SU-DHL-6 (cell line): Measurements from ENCODE around the gene SPACA4.

Experiments used
- CTCF ChIP-seq: fragments of 200-600 bp; sonication (generic); IDR thresholded peaks from one replicate; pipeline ENCODE4 v1.5.1; 2017; ENCODE audit warnings: antibody characterized with exemption, mild to moderate bottlenecking, low read length, moderate library complexity; ENCODE audit not compliant: insufficient read depth, poor library complexity, severe bottlenecking
- EZH2phosphoT487 ChIP-seq: fragments of 200-600 bp; sonication (generic), shearing (Covaris generic); conservative IDR thresholded peaks from 2 replicates; pipeline ENCODE4 v1.6.1; 2018; ENCODE audit warnings: mild to moderate bottlenecking, antibody characterized with exemption, low read length, moderate library complexity, mixed read lengths

DNA sequence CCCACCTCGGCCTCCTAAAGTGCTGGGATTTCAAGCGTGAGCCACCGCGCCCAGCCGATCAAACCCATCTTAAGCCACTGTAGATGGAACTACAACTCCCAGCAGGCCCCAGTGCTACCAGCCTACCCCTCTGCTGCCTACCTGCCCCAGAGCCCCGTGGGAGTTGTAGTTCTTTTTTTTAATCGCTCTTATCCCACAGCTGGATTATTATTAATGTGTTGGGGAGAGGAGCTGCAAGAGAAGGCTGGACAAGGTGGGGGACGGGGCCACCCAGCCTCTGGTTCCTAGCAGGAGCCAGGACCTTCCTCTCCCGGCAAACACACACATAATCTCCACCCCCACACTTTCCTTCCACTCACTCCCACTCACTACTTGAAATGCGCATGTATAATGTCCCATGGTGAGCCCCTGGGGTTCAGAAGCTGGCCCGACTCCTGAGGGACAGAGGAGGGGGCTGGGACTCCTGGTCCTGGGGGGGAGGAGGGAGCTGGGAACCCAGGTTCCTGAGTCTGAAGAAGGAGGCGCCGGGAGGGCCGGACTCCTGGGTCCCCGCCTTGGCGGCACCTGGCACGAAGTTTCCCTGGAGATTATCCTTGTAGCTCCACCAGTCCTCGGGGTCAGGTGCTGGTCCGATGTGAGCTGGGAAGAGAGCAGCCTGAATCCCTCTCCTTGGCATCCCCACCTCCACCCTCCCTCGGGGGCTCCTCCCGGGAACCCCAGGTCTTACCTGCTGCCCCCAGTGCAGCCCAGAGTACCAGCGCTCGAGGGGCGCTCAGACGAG lies 38.5 kb downstream of the SPACA4 start:
- TF ChIP-seq CTCF: no peak
- no peak for TF ChIP-seq EZH2phosphoT487
